Spleen (tissue), 11 donors: ENCODE results near the gene REXO1. TPM values are rescaled to one million over a fixed set of nuclear protein-coding genes. Genes with fewer than 3 reads are reported as not detected.

Experiments
- DNase-seq: peaks from one replicate; pipeline ENCODE4 v3.0.0-alpha.2; 2020
- H3K27ac ChIP-seq, 8 donors: fragments of 200-600 bp; sonication (generic) in 7 of 8; 1 replicate in 4 of 8; 2 replicates in 4 of 8; pipeline versions ENCODE4 v1.5.0 to v1.8.0; 2016 to 2021; ENCODE audit warnings: inconsistent platforms in 4 of 8, mild to moderate bottlenecking in 4 of 8, moderate library complexity in 1 of 8
- H3K27me3 ChIP-seq, 7 donors: fragments of 200-600 bp; sonication (generic) in 6 of 7; replicated peaks in 1 of 7; 1 replicate in 4 of 7; 2 replicates in 3 of 7; pipeline versions ENCODE4 v1.5.0 to v1.8.0; 2016 to 2021; ENCODE audit warnings: inconsistent platforms in 3 of 7, mild to moderate bottlenecking in 1 of 7
- H3K36me3 ChIP-seq, 6 donors: fragments of 200-600 bp; sonication (generic) in 5 of 6; 1 replicate in 4 of 6; 2 replicates in 2 of 6; pipeline versions ENCODE4 v1.5.0 to v1.8.0; 2016 to 2021; ENCODE audit warnings: inconsistent platforms in 2 of 6
- H3K4me1 ChIP-seq, 6 donors: fragments of 200-600 bp; sonication (generic) in 5 of 6; 1 replicate in 3 of 6; 2 replicates in 3 of 6; pipeline versions ENCODE4 v1.5.0 to v1.8.0; 2016 to 2021; ENCODE audit warnings: inconsistent platforms in 3 of 6
- H3K4me3 ChIP-seq, 8 donors: fragments of 200-600 bp; sonication (generic) in 7 of 8; 1 replicate in 4 of 8; 2 replicates in 4 of 8; pipeline versions ENCODE4 v1.5.0 to v1.8.0; 2016 to 2021; ENCODE audit warnings: inconsistent platforms in 4 of 8, mild to moderate bottlenecking in 4 of 8, moderate library complexity in 2 of 8
- H3K9me3 ChIP-seq, 8 donors: fragments of 200-600 bp; sonication (generic) in 7 of 8; 1 replicate in 4 of 8; 2 replicates in 4 of 8; pipeline versions ENCODE4 v1.5.0 to v1.8.0; 2016 to 2021; ENCODE audit warnings: inconsistent platforms in 4 of 8
- POLR2A ChIP-seq, 3 donors: fragments of 450-650 bp; IDR thresholded peaks; one replicate each; pipeline ENCODE4 v1.5.1; 2017; ENCODE audit warnings: antibody characterized with exemption in 3 of 3, mild to moderate bottlenecking in 1 of 3
- POLR2AphosphoS5 ChIP-seq, 3 donors: sonication (generic); formaldehyde crosslinking; IDR thresholded peaks; one replicate each; pipeline ENCODE4 v1.5.1; 2017; ENCODE audit warnings: antibody characterized with exemption in 3 of 3
- WGBS, 5 donors: extraction: QIAGEN DNeasy Blood & Tissue Kit in 3 of 5; methylation state at CpG; one replicate each; pipeline versions ENCODE4 v1.1.5 to v1.1.7; 2013 to 2018; 5-methylcytosine and 5-hydroxymethylcytosine counted together
- intact Hi-C: fragments of 100-400 bp; cut with DNase I; formaldehyde crosslinking; loops from one replicate; pipeline ENCODE4 v1.15.0; 2023; ENCODE audit warnings: low total_unique reads
- polyA plus RNA-seq, 3 donors: library from polyadenylated mRNA; stranded (reverse); fragments of 200-250 nt; gene quantifications; one replicate each; pipeline ENCODE4 v1.2.1, GENCODE V29; 2013
- total RNA-seq, 7 donors: library from RNA; depleted of rRNA in 3 of 7; stranded (reverse); fragments of >200 nt in 3 of 7; fragmentation: NEBNext Ultra II Directional in 4 of 7; extraction: Animal tissue kit (Norgen Biotek cat#: 25700) in 4 of 7; gene quantifications; one replicate each; pipeline versions ENCODE4 v1.1.0 to v1.2.1, GENCODE V29; 2016 to 2021
- TF ChIP-seq, protein P1 (sequence below), 11 experiments: fragments of 200-600 bp in 7 of 11; fragments of 450-650 bp in 4 of 11; sonication (generic) in 4 of 11; IDR thresholded peaks in 8 of 11; conservative IDR thresholded peaks in 3 of 11; 1 replicate in 7 of 11; 2 replicates in 4 of 11; pipeline versions ENCODE4 v1.4.0 to v1.8.0; 2016 to 2021; ENCODE audit warnings: antibody characterized with exemption in 11 of 11, inconsistent platforms in 4 of 11, mild to moderate bottlenecking in 1 of 11
- donor health status: healthy with polysubstance abuse.
- donor health status: DM: no; HTN: no; CAD: no; lungs with moderate emphysema.
- donor health status: DM: no; HTN: no; CAD: no.
- donor health status: Bipolar disorder and iron deficiency.
- donor health status: healthy.
- donor health status: DM: no; HTN: no; CAD: no.
- donor health status: DM: yes; HTN: yes; CAD: no.

The REXO1 gene
- total and polyA plus RNA-seq, 10 donors, result 13.4 to 88.1 (median 50.6) TPM

DNA sequence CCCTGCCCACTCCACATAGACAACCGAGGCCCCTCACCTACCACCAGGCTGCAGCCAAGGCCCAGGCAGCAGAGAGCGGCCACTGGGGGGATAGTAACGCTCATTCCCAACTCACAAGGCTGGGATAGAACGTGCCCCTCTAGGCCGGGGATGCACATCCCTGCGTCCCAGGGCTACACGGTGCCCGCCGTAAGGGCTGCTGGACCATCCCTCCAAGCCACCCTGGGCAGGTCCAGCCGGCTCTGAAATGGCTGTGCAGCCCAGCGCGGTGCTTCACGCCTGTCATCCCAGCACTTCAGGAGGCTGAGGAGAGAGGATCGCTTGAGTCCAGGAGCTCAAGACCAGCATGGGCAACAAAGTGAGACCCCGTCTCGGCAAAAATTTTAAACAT is 3.2 kb downstream of the REXO1 start:
- 60 to 91% (median 85%) methylated on average over 2 to 16 of the region's 16 CpGs for WGBS, 5 donors

DNA sequence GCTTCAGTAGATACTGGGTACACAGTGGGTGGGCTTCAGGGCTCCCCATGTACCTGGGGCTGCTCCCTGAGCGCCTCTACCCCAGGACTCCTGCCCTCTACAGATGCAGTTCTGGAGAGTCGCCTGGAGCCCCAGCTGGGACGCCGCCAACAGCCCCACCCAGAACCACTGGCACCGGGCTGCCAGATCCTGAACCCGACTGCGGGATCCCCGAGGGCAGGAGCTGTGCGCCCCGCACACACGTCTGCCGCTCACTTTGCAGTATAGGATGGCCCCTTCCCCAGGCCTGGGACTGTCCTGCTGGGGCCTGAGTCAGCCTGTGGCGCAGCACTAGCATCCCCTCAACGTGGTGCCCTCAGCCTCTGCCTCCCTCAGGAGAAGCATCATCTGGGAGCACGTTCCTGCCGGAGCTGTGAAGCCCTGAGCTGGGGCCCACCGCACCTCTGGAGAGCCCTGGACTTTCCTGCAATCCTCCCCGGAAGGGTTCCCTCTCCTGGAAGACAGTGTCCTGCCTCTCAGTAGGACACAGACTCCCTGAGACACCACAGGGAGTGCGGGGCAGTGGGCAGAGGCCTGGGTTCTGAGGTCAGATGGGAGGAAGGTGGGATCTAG is 3.7 kb downstream of the REXO1 start:
- TF ChIP-seq POLR2A (IDR thresholded peaks at IDR 0.05) (no peak), POLR2AphosphoS5 (IDR thresholded peaks at IDR 0.05) (peak in 1 of 3 donors; percentile 32)
- TF ChIP-seq, protein P1, sequence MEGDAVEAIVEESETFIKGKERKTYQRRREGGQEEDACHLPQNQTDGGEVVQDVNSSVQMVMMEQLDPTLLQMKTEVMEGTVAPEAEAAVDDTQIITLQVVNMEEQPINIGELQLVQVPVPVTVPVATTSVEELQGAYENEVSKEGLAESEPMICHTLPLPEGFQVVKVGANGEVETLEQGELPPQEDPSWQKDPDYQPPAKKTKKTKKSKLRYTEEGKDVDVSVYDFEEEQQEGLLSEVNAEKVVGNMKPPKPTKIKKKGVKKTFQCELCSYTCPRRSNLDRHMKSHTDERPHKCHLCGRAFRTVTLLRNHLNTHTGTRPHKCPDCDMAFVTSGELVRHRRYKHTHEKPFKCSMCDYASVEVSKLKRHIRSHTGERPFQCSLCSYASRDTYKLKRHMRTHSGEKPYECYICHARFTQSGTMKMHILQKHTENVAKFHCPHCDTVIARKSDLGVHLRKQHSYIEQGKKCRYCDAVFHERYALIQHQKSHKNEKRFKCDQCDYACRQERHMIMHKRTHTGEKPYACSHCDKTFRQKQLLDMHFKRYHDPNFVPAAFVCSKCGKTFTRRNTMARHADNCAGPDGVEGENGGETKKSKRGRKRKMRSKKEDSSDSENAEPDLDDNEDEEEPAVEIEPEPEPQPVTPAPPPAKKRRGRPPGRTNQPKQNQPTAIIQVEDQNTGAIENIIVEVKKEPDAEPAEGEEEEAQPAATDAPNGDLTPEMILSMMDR (IDR thresholded peaks at IDR 0.05 in 8 of 11, conservative IDR thresholded peaks at IDR 0.05 in 3 of 11), result no peak
- Histone ChIP-seq H3K27me3 (no peaks in the 10 kb centered on the region), H3K9me3 (no peaks in the 10 kb centered on the region), H3K4me3 (peak overlapping the region in 1 of 8 donors; percentile 9), H3K36me3 (peaks cover 0 to 57% (median 5%) of the 10 kb centered on the region in 6 donors), H3K4me1 (peaks cover 58 to 94% (median 88%) of the 10 kb centered on the region in 6 donors), H3K27ac (peak overlapping the region in 5 of 8 donors; percentile 14 to 100 (median 99))
- 69 to 89% (median 79%) methylated on average over 7 to 19 of the region's 19 CpGs for WGBS, 5 donors
- intact Hi-C loops, result no loop called here
- peak; percentile 78 for DNase-seq

More for the DNA sequence above, 3.2 kb downstream of the REXO1 start:
- TF ChIP-seq POLR2A (IDR thresholded peaks at IDR 0.05), result no peak
- TF ChIP-seq, protein P1 (IDR thresholded peaks at IDR 0.05 in 8 of 11, conservative IDR thresholded peaks at IDR 0.05 in 3 of 11), result no peak
- no peak for TF ChIP-seq POLR2AphosphoS5 (IDR thresholded peaks at IDR 0.05)
- Histone ChIP-seq H3K9me3 (no peaks in the 10 kb centered on the region), H3K27me3 (no peaks in the 10 kb centered on the region), H3K4me1 (peaks cover 55 to 94% (median 84%) of the 10 kb centered on the region in 6 donors), H3K36me3 (peaks cover 0 to 53% (median 5%) of the 10 kb centered on the region in 6 donors), H3K27ac (peak overlapping the region in 4 of 8 donors; percentile 99 to 100 (median 99)), H3K4me3 (peak overlapping the region in 1 of 8 donors; percentile 100)
- DNase-seq, result peak; percentile 70
- intact Hi-C loops, result no loop called here

DNA sequence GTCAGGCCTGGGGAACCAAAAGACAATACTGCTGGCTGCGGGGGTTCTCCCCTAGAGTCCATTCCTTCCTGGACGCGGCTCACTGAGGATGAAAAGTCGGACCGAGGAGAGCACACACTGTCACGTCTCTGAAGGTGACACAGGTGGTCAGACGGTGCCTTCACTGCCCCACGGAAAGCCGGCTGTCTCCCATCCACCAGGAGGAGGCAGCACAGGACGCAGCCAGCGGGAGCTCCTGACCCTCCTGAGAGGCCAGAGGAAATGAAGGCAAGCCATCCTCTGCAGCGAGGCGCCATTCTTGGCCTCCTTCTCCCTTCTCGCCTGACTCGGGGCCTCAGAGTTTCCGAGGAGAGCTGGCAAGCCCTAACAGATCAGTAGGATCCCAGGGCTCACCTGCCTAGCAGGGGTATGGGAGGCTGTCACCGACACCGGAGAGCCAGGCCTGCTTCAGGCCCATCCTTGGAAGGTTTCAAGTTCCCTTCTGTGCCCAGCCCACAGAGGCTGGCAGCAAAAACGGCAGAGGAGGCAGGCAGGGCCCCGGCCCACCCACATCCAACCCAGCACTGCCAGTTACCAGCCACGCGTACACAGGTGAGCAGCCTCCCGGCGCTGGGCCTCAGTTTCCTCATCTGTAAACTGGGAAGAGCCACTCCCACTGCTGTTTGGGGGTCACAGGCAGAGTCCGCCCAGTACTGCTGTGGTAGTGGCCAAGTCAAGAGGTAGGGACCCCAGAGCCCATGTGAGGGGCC is 4.5 kb downstream of the REXO1 start:
- 70 to 82% (median 78%) methylated on average over 7 to 25 of the region's 25 CpGs for WGBS, 5 donors
- TF ChIP-seq POLR2AphosphoS5 (IDR thresholded peaks at IDR 0.05) (peak in 2 of 3 donors; percentile 48 to 52), POLR2A (IDR thresholded peaks at IDR 0.05) (no peak)
- TF ChIP-seq, protein P1 (IDR thresholded peaks at IDR 0.05 in 8 of 11, conservative IDR thresholded peaks at IDR 0.05 in 3 of 11), result peak in 2 of 11 experiments; percentile 7 to 16
- Histone ChIP-seq H3K4me3 (peak overlapping the region in 1 of 8 donors; percentile 17), H3K4me1 (peaks cover 65 to 94% (median 90%) of the 10 kb centered on the region in 6 donors), H3K36me3 (peaks cover 0 to 65% (median 5%) of the 10 kb centered on the region in 6 donors), H3K9me3 (no peaks in the 10 kb centered on the region), H3K27ac (peak overlapping the region in 5 of 8 donors; percentile 39 to 100 (median 99)), H3K27me3 (no peaks in the 10 kb centered on the region)
- intact Hi-C loops, result no loop called here
- no peak for DNase-seq

DNA sequence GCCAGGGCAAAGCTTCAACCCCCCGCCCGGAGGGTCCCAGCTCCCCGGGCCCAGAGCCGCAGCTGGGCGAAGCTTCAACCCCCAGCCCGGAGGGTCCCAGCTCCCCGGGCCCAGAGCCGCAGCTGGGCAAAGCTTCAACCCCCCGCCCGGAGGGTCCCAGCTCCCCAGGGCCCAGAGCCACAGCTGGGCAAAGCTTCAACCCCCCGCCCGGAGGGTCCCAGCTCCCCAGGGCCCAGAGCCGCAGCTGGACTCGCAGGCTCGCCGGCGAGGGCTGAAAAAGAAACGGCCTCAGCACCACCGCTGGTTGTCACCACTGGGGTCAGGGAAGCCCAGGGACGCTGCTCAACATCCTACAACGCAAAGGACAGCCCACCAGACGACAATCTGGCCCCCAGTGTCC is 5.2 kb downstream of the REXO1 start:
- DNase-seq, result no peak
- Histone ChIP-seq H3K27ac (peak overlapping the region in 6 of 8 donors; percentile 39 to 100 (median 88)), H3K9me3 (no peaks in the 10 kb centered on the region), H3K4me1 (peaks cover 68 to 98% (median 95%) of the 10 kb centered on the region in 6 donors), H3K27me3 (no peaks in the 10 kb centered on the region), H3K4me3 (peak overlapping the region in 2 of 8 donors; percentile 42 to 67), H3K36me3 (peaks cover 0 to 72% (median 5%) of the 10 kb centered on the region in 6 donors)
- intact Hi-C loops, result no loop called here
- TF ChIP-seq POLR2A (IDR thresholded peaks at IDR 0.05), result no peak
- no peak for TF ChIP-seq POLR2AphosphoS5 (IDR thresholded peaks at IDR 0.05)
- TF ChIP-seq, protein P1 (IDR thresholded peaks at IDR 0.05 in 8 of 11, conservative IDR thresholded peaks at IDR 0.05 in 3 of 11), result no peak
- WGBS, 5 donors, result 71 to 90% (median 86%) methylated on average over 7 to 22 of the region's 22 CpGs
